ENCODE measurements around the gene ACACA. TPM values are rescaled to one million over a fixed set of nuclear protein-coding genes. Genes with fewer than 3 reads are reported as not detected.

ACACA gene
- total RNA-seq, 2 experiments from 2014 or later: 38.7 TPM

DNA sequence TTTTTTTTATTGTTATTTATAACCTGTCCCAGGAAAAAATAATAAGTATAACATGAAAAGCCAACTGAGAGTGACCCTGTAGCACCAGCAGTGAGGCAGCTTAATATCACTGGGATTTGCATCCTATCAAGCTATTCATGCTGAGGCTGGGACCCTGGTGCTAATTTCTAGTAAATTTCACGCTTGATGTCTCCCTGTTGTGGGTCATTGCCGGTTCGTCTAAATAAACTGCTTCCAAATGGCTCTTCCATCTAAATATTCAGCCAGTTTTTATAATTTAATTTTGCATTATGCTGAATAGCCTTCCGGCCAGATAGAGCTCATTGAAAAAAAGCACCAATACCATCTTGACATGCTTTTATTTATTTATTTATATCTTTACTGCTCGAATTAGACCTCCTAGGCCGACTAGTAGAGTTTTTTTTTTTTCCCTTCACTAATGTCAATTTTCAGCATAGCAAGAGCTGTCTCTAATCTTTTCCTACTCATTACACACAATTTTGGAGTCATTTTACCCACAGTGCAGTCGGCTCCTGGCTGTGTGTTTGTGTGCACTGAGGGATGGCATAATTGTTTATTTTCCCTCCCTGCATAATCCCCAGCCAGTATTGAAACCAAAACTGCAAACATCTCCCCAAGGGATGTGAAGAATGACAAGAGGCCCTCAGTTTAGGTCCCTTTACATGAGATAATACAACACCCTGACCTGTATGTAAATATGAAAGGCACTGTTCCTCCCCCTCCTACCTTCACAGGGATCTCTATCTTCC, 289.1 kb downstream of the ACACA start:
- CTCF ChIA-PET: interaction anchor here (0.6 to 1.0 kb wide), 2 partner anchors 13 to 1125 kb away, joined by 3 read pairs; no protein-coding TSS in a partner anchor
- Mint-ChIP-seq H3K4me1 (no peaks in the 10 kb centered on the region), H3K27me3 (no peaks in the 10 kb centered on the region), H3K4me3 (no peak overlapping the region), H3K36me3 (ENCODE audit: low read depth) (peaks cover 4% of the 10 kb centered on the region), H3K9me3 (no peaks in the 10 kb centered on the region), H3K27ac (no peak overlapping the region)
- POLR2A ChIA-PET: interaction anchor here (0.9 kb wide), 1 partner anchor 12 kb away, joined by 3 read pairs; no protein-coding TSS in a partner anchor
- no peak for DNase-seq

DNA sequence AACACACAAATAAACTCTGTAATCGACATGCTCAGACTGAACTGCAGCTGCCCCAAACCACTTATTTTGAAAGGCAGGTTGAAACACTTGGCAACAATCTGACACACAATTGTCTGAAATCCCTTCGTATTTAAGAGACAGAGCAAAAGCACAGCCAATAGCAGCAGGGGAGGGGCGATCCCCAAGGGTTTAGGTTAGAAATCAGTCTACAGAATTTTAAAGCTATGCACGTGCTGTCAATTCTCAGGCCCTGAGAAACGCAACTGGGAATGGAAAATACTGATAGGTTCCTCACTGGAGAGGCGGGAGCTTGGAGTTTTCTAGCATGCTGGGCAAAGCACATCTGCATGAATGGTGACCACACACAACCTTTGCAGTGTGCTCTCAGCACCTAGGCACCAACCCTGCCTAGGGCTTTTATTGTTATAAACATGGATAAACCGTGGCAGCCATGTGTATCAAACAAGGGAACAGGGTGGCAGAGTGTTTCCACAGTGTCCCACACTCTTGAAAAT, 289.9 kb downstream of the ACACA start:
- peaks cover 7% of the 10 kb centered on the region for H3K36me3 Mint-ChIP-seq (ENCODE audit: low read depth)

GRCh38 chr17:37111329-37111728, 295.3 kb downstream of the ACACA start:
- H3K27ac Mint-ChIP-seq: no peak overlapping the region
- ChIA-PET CTCF (interaction anchor here (1.2 kb wide), 1 partner anchor 14 kb away, joined by 3 read pairs; no protein-coding TSS in a partner anchor), POLR2A (no interaction called here)
- no peaks in the 10 kb centered on the region for H3K27me3 Mint-ChIP-seq
- H3K9me3 Mint-ChIP-seq: no peaks in the 10 kb centered on the region
- H3K36me3 Mint-ChIP-seq (ENCODE audit: low read depth): peaks cover 9% of the 10 kb centered on the region
- H3K4me1 Mint-ChIP-seq: no peaks in the 10 kb centered on the region
- DNase-seq: no peak
- H3K4me3 Mint-ChIP-seq: no peak overlapping the region

More for the DNA sequence above, 289.9 kb downstream of the ACACA start:
- H3K9me3 Mint-ChIP-seq: no peaks in the 10 kb centered on the region
- no peaks in the 10 kb centered on the region for H3K4me1 Mint-ChIP-seq
- ChIA-PET CTCF (interaction anchor here (0.5 to 1.3 kb wide), 3 partner anchors 12 to 25 kb away, joined by 3 read pairs; no protein-coding TSS in a partner anchor), POLR2A (no interaction called here)
- no peaks in the 10 kb centered on the region for H3K27me3 Mint-ChIP-seq
- no peak overlapping the region for H3K4me3 Mint-ChIP-seq
- no peak overlapping the region for H3K27ac Mint-ChIP-seq
- no peak for DNase-seq

DNA sequence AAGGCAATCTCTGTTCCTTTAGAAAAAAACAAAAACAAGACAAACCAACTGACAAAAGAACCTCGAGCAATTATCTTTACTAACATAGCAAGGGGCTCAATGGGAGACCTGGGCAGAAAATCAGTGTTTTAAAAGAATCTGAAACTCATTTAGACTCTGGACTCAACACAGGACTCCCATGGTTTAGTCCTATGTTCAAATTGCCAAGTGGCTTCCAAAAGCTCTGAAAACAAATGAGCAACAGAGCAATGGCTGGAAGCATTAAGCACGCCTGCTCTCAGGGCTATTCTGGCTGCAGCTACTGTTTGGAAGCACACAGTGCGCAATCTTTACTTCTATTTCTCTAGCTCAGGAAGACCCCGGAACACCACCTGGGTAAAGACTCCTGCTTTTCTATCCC, 295.9 kb downstream of the ACACA start:
- CTCF ChIA-PET: interaction anchor here (1.2 kb wide), 1 partner anchor 14 kb away, joined by 3 read pairs; no protein-coding TSS in a partner anchor

DNA sequence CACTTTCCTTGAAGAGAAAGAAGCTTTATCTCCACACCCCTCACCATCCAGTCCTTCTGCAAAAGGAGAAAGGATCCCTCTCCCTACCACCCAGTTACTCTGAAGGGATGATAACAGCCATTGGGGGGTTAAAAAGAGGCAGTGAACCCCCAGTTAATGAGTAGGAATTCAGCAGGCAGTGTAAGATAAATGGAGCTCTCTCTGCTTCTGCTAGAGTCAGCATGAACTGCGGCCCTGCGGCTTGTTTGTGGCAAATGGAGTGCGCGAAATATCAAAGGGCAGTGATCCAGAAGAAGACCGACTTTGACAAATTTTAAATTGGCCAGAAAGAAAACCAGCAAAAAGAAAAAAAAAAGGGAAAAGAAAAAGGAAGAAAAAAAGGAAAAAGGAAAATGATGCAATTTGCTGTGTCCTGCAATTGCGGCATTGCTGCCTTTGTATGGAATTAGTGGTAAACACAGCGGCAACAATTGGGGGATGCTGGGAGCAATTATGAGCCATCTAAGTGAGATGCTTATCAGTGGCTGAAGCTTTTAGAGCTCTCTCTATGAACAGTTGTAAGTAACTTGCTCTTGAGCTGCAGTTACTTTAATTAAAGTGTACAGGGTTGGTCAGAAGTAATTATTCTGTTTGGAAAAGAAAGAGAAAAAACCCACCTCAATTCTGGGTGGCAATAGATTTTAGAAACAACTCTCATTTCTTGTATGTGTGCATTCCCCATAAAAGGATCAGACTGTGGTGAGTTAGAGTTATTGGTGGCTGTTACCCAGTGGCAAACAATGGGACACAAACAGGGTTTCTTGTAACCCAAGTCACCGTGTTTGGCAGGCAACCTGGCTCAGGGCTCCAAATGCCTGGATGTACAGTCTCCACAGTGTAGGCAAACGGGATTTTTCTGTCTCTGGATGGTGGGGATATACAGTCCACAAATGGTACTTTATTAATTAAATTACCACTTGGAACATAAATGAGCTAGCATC, 296.6 kb downstream of the ACACA start:
- H3K36me3 Mint-ChIP-seq (ENCODE audit: low read depth): peaks cover 9% of the 10 kb centered on the region
- ChIA-PET CTCF (interaction anchor here (0.7 kb wide), 1 partner anchor 230 kb away, joined by 5 read pairs; no protein-coding TSS in a partner anchor), POLR2A (no interaction called here)
- no peak for DNase-seq
- H3K9me3 Mint-ChIP-seq: no peaks in the 10 kb centered on the region
- no peak overlapping the region for H3K27ac Mint-ChIP-seq
- no peaks in the 10 kb centered on the region for H3K27me3 Mint-ChIP-seq
- H3K4me3 Mint-ChIP-seq: no peak overlapping the region
- no peaks in the 10 kb centered on the region for H3K4me1 Mint-ChIP-seq

More for the DNA sequence above, 295.9 kb downstream of the ACACA start:
- Mint-ChIP-seq H3K27me3 (no peaks in the 10 kb centered on the region), H3K4me1 (no peaks in the 10 kb centered on the region), H3K4me3 (no peak overlapping the region), H3K36me3 (ENCODE audit: low read depth) (peaks cover 9% of the 10 kb centered on the region), H3K27ac (no peak overlapping the region), H3K9me3 (no peaks in the 10 kb centered on the region)
- POLR2A ChIA-PET: no interaction called here
- DNase-seq: no peak

- CTCF ChIA-PET: no interaction called here
- no peak overlapping the region for H3K27ac Mint-ChIP-seq
- H3K36me3 Mint-ChIP-seq (ENCODE audit: low read depth): peaks cover 9% of the 10 kb centered on the region
- no peak overlapping the region for H3K4me3 Mint-ChIP-seq
- no peaks in the 10 kb centered on the region for H3K9me3 Mint-ChIP-seq
- POLR2A ChIA-PET: no interaction called here
- DNase-seq: no peak
- no peaks in the 10 kb centered on the region for H3K4me1 Mint-ChIP-seq
- H3K27me3 Mint-ChIP-seq: no peaks in the 10 kb centered on the region
Observed at GRCh38 chr17:37109106-37109505, 297.5 kb downstream of the ACACA start.

- Mint-ChIP-seq H3K36me3 (ENCODE audit: low read depth) (peaks cover 9% of the 10 kb centered on the region), H3K27me3 (no peaks in the 10 kb centered on the region), H3K9me3 (no peaks in the 10 kb centered on the region), H3K4me3 (no peak overlapping the region), H3K4me1 (no peaks in the 10 kb centered on the region), H3K27ac (no peak overlapping the region)
- DNase-seq: no peak
- CTCF ChIA-PET: interaction anchor here (1.0 kb wide), 1 partner anchor 13 kb away, joined by 3 read pairs; no protein-coding TSS in a partner anchor
- POLR2A ChIA-PET: no interaction called here
Observed at GRCh38 chr17:37107406-37108083, 299.1 kb downstream of the ACACA start.

GRCh38 chr17:37106049-37106448, 300.6 kb downstream of the ACACA start:
- no peak for DNase-seq
- Mint-ChIP-seq H3K9me3 (no peaks in the 10 kb centered on the region), H3K27me3 (no peaks in the 10 kb centered on the region), H3K36me3 (ENCODE audit: low read depth) (peaks cover 6% of the 10 kb centered on the region), H3K4me1 (no peaks in the 10 kb centered on the region), H3K4me3 (no peak overlapping the region), H3K27ac (no peak overlapping the region)
- ChIA-PET POLR2A (no interaction called here), CTCF (interaction anchor here (0.6 kb wide), 1 partner anchor 68 kb away, joined by 3 read pairs; no protein-coding TSS in a partner anchor)

- Mint-ChIP-seq H3K4me3 (no peak overlapping the region), H3K27me3 (no peaks in the 10 kb centered on the region), H3K4me1 (no peaks in the 10 kb centered on the region), H3K9me3 (no peaks in the 10 kb centered on the region), H3K27ac (no peak overlapping the region), H3K36me3 (ENCODE audit: low read depth) (no peaks in the 10 kb centered on the region)
- ChIA-PET POLR2A (no interaction called here), CTCF (interaction anchor here (0.6 to 1.9 kb wide), 4 partner anchors 13 to 1156 kb away, joined by 3 to 4 read pairs (median 3); no protein-coding TSS in a partner anchor)
- DNase-seq: no peak
Observed at GRCh38 chr17:37103231-37103630, 303.4 kb downstream of the ACACA start.

DNA sequence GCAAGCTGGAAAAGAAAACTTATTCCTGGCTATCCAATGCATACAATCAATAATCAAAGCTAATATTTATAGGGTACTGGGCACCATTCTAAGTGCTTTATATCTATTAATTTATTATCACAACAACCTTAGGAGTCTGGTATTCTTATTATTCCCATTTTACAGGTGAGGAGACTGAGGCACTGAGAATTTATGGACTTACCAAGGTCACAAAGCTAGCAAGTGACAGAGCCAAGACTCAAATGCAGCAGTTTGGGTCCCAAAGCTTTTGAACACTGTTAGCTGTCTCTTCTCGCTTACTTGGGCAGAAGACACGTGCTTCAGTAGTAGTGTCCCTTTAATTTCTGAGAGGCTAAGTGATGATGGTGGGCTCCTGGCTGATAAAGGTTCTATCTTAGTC, 305.3 kb downstream of the ACACA start:
- ChIA-PET POLR2A (no interaction called here), CTCF (interaction anchor here (0.5 to 0.9 kb wide), 2 partner anchors 11 to 271 kb away, joined by 3 to 4 read pairs; no protein-coding TSS in a partner anchor)
- no peaks in the 10 kb centered on the region for H3K4me1 Mint-ChIP-seq
- no peak for DNase-seq
- H3K4me3 Mint-ChIP-seq: no peak overlapping the region
- H3K9me3 Mint-ChIP-seq: no peaks in the 10 kb centered on the region
- no peak overlapping the region for H3K27ac Mint-ChIP-seq
- peaks cover 3% of the 10 kb centered on the region for H3K36me3 Mint-ChIP-seq (ENCODE audit: low read depth)
- H3K27me3 Mint-ChIP-seq: no peaks in the 10 kb centered on the region

DNA sequence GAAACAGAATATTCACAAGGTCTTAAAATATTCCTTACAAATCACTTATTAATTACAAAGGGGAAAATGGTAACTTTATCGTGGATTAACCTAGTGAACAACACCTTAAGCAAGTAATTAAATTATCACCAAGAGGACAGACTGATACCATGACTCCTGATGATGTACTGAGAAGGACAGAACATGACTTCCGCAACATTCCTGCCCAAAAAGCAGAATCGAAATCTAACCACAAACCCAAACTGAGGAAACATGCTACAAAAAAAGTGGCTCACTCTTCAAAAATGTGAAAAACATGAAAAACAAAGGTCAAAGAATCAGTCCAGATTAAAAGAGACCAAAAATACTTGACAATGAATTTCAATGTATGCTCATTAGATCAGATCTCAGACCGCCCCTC, 306.4 kb downstream of the ACACA start:
- H3K27ac Mint-ChIP-seq: no peak overlapping the region
- no peaks in the 10 kb centered on the region for H3K4me1 Mint-ChIP-seq
- peaks cover 10% of the 10 kb centered on the region for H3K36me3 Mint-ChIP-seq (ENCODE audit: low read depth)
- DNase-seq: no peak
- no peaks in the 10 kb centered on the region for H3K27me3 Mint-ChIP-seq
- no peaks in the 10 kb centered on the region for H3K9me3 Mint-ChIP-seq
- no peak overlapping the region for H3K4me3 Mint-ChIP-seq
- POLR2A ChIA-PET: no interaction called here
- CTCF ChIA-PET: no interaction called here

Data from activated CD4-positive, alpha-beta T cell treated with anti-CD3 and anti-CD28 coated beads, Interleukin-2, amount 10 ng/mL, durations not matched to agents 7 days and 5 days (primary cell).